IPS DF 19.7 (cell line): ENCODE results near the gene TNFRSF12A.
"Not testable (repeated sequence)": the region's sequence is repeated elsewhere in the genome, so short reads cannot be mapped to it uniquely, and the experiment has no call there.

Source experiments
- DNase-seq: peaks from one replicate; pipeline ENCODE4 v3.0.0-alpha.2; 2013; ENCODE audit warnings: low read depth, low spot score

Gene TNFRSF12A

DNA sequence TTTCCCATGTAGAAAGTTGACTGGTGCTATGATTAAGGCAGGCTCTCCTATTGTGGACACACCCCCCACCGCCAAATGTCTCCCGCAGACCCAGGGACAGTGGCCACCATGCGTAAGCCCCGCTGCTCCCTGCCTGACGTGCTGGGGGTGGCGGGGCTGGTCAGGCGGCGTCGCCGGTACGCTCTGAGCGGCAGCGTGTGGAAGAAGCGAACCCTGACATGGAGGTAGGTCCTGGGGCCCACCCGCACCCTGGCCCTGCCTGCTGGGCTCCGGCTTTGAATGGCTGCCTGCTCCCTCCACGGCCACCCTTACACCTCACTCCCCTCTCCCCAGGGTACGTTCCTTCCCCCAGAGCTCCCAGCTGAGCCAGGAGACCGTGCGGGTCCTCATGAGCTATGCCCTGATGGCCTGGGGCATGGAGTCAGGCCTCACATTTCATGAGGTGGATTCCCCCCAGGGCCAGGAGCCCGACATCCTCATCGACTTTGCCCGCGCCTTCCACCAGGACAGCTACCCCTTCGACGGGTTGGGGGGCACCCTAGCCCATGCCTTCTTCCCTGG is 29.8 kb downstream of the TNFRSF12A start:
- DNase-seq, result no peak

DNA sequence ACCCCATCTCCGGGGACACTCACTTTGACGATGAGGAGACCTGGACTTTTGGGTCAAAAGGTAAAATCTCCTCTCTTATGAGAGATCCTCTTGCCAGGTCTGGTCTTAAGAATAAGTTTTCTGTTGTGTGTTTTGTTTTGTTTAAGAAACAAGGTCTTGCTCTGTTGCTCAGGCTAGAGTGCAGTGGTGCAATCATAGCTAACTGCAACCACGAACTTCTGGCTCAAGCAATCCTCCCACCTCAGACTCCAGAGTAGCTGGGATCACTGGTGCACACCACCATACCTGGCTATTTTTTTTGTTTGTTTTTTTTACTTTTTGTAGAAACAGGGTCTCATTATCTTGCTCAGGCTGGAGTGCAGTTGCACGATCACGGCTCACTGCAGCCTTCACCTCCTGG is 30.3 kb downstream of the TNFRSF12A start:
- DNase-seq, result no peak

- DNase-seq, result no peak
Observed at GRCh38 chr16:3051009-3051408, 30.8 kb downstream of the TNFRSF12A start.

GRCh38 chr16:3051494-3051893 is 31.3 kb downstream of the TNFRSF12A start:
- DNase-seq, result no peak

GRCh38 chr16:3052571-3053329 is 32.6 kb downstream of the TNFRSF12A start:
- not testable (repeated sequence) for DNase-seq

GRCh38 chr16:3053330-3053710 is 33.2 kb downstream of the TNFRSF12A start:
- not testable (repeated sequence) for DNase-seq

DNA sequence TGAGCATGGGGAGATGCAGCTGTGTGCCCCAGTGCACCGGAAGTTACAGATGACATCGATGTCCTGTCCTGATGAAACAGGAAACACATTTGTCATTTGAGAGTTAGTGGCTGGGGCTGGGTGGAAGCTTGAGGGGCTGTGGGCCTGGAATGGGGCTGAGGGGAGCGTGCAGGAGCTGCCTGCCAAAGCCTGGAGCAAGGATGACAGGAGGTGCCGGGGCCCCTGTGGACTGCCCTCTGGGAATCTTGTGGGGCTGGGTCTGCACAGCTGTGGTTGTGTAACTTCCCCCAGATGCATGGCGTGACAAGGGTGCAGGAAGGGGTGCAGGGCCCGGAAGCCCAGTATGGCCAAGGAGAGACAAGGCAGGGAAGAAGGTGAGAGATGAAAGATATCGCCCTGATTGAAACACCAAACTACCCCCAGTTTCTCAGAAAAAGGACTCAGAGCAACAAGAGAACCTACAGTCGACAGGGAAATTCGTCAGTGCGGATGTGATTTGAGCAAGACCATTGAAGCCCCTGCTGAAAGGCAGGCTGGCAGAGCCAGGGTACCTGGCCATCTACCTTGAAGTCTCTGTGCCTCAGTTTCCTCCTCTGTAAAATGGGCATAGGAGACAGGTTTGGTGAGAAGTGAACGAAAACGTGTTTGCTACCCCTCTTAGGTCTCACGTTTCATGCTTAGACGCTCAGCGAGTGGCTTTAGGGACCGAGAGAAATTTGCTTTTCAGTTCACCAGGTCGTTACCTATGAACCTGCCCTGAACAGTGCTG is 35.0 kb downstream of the TNFRSF12A start:
- DNase-seq, result no peak

GRCh38 chr16:3055734-3056115 is 35.6 kb downstream of the TNFRSF12A start:
- DNase-seq, result not testable (repeated sequence)

DNA sequence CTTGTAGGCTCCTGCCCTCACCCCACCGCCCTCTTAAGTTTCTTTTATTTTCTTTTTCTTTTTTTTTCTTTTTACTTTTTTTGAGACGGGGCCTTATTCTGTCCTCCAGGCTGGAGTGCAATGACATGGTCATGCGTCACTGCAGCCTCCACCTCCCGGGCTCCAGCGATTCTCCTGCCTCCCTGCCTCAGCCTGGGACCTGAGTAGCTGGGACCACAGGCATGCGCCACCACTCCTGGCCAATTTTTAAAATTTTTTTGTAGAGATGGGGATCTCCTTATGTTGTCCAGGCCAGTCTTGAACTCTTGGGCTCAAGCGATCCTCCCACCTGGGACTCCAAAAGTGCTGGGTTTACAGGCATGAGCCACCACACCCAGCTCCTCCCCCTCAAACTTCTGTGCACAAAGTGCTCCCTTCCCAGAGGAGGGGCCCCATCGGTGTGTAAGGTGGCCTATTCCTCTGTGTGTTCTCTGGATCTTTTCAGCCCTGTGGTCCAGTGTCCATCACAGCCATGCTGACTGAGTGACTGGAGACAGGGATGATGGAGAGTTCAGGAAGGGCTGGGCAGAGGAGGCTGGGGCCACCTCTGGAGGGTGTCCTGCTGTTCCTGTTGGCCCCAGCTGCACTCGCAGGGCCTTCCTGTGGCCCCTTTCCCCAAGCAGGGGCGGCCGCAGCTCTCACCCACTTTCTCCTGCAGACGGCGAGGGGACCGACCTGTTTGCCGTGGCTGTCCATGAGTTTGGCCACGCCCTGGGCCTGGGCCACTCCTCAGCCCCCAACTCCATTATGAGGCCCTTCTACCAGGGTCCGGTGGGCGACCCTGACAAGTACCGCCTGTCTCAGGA is 36.4 kb downstream of the TNFRSF12A start:
- DNase-seq, result no peak

DNA sequence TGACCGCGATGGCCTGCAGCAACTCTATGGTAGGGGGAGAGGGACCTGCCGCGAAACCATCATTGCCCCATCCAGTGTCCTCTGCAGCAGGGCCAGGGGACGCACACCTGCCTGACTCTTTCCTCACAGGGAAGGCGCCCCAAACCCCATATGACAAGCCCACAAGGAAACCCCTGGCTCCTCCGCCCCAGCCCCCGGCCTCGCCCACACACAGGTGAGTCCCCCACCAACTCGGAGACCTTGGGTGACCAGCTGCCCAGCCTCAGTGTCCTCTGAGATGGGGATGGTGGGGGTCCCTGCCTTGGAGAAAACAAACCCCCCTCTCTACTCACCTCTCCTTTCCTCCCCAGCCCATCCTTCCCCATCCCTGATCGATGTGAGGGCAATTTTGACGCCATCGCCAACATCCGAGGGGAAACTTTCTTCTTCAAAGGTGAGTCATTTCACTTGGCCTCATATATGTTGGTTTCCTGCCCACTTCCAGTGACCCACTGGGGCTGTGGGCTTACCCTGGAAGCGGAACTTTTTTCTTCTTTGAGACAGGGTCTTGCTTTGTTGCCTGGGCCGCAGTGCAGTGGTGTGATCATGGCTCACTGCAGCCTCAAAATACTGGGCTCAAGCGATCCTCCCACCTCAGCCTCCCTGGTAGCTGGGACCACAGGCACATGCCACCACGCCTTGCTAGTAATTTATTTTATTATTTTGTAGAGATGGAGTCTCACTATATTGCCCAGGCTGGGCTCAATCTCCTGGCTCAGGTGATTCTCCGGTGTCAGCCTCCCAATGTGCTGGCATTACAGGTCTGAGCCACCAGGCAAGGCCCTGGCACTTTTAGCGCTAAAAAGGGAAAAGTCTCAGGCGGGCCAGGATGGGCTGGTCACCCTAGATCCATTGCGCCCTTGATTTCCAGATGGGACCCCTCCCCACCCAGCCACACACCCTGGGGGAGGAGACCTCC is 37.3 kb downstream of the TNFRSF12A start:
- DNase-seq, result no peak

DNA sequence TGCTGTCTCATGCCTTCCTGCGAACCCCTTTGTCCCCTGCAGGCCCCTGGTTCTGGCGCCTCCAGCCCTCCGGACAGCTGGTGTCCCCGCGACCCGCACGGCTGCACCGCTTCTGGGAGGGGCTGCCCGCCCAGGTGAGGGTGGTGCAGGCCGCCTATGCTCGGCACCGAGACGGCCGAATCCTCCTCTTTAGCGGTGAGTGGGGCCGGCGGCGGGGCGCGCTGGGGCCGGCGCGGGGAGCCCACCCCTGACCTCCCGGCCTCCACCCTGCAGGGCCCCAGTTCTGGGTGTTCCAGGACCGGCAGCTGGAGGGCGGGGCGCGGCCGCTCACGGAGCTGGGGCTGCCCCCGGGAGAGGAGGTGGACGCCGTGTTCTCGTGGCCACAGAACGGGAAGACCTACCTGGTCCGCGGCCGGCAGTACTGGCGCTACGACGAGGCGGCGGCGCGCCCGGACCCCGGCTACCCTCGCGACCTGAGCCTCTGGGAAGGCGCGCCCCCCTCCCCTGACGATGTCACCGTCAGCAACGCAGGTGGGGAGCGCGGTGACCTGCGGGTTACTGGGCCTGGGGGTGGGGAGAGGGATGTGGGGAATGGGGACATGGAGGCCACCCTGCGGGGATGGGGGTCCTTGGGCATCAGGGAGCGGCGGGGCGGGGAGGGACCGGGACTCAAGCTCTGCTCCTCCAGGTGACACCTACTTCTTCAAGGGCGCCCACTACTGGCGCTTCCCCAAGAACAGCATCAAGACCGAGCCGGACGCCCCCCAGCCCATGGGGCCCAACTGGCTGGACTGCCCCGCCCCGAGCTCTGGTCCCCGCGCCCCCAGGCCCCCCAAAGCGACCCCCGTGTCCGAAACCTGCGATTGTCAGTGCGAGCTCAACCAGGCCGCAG is 38.2 kb downstream of the TNFRSF12A start:
- no peak for DNase-seq

DNA sequence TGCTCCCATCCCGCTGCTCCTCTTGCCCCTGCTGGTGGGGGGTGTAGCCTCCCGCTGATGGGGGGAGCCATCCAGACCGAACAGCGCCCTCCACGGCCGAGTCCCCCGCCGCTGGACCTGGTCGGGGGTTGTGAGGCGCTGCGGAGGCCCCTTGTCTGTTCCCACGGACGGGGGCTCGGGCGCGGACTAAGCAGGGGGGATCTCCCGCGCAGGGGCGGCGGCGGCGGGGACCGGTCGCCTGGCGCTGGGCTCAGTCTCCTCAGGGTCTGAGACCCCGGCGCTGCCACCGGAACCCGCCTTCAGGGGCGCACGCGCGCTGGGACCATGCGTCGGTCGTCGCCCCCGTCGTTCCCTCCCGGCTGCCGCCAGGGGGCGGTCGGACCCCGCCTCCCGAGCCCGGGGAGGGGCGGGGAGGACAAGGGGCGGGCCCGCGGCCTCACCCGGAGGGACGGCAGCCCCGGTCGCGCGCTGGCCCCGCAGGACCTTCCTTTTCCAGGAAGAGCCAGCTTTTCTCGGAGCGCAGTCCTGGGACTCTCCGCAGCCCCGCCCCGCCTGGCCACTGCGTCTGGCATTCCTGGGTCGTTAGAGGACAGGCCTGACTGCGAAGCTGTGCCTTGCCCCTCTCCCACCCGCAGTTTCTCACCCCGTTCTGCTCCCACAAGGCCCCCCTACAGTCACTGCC is 39.0 kb downstream of the TNFRSF12A start:
- DNase-seq, result no peak

- DNase-seq, result no peak
Observed at GRCh38 chr16:3059723-3060242, 39.6 kb downstream of the TNFRSF12A start.

- DNase-seq, result no peak
Observed at GRCh38 chr16:3060339-3061127, 40.4 kb downstream of the TNFRSF12A start.

- DNase-seq, result no peak
Observed at GRCh38 chr16:3062553-3062952, 42.4 kb downstream of the TNFRSF12A start.

DNA sequence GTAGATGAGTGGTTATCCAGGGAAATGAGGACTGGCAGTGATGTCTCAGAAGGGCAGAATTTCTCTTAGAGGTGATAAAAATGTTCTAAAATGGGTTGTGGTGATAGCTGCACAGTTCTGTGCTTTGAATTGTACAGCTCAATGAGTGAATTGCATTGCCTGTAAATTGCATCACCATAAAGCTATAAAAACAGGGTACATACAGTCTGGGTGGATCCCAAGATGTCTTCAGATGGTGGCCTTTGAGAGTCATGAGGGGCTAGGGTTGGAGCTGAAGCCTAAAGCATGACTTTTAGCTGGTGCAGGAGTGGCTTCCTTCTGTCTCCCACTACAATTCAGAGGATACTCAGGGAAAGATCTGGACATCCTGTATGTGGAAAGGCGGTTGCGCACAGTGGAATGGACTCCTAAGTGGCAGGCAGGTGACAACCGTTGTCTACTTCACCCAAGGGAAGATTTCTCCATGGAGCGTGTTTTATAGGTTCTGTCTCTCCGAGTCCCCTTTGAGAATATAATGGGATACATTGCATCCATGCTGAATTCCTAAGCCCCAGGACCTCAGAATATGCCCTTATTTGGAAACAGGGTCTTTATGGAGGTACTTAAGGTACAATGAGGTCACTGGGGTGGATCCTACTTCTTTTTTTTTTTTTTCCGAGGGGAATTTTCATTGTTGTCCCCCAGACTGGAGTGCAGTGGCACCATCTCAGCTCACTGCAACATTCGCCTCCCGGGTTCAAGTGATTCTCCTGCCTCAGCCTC is 43.6 kb downstream of the TNFRSF12A start:
- DNase-seq, result no peak

DNA sequence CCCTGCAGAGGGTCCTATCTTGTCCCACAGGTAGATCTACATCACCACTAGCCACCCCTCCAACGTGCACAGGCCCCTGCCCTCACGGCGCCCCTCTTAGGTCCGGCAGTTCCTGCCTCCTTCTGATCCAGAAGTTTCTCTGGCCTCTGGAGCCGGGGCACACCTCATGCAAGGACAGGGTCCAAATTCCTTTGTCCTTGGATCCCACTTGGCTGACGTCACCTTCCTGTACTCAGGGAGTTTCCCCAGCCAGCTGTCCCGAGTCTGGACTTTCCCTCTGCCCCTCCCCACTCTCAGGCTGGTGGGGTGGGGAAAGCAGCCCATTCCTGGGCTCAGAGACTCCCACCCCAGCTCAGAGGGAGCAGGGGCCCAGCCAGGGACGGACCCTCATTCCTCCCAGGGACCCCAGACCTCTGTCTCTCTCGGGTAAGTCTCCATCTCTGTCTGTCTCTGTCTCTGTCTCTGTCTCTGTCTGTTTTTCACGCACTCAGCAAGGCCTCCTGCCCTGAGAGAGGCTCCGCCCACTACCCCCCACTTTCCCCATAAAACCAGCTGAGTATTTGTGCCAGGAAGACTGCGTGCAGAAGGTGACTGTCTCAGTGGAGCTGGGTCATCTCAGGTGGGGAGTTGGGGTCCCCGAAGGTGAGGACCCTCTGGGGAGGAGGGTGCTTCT is 45.0 kb downstream of the TNFRSF12A start, which contains the start of gene IL32:
Gene IL32, plus strand, starts transcription at position 572 of the 673 bp plus-strand sequence. CDS start 172 bp downstream, outside the sequence.
- DNase-seq, result no peak
